ENCODE measurements around the gene FEN1.
A peak's percentile ranks its signal among the peaks of the same experiment; 100 is the strongest.

Gene FEN1

DNA sequence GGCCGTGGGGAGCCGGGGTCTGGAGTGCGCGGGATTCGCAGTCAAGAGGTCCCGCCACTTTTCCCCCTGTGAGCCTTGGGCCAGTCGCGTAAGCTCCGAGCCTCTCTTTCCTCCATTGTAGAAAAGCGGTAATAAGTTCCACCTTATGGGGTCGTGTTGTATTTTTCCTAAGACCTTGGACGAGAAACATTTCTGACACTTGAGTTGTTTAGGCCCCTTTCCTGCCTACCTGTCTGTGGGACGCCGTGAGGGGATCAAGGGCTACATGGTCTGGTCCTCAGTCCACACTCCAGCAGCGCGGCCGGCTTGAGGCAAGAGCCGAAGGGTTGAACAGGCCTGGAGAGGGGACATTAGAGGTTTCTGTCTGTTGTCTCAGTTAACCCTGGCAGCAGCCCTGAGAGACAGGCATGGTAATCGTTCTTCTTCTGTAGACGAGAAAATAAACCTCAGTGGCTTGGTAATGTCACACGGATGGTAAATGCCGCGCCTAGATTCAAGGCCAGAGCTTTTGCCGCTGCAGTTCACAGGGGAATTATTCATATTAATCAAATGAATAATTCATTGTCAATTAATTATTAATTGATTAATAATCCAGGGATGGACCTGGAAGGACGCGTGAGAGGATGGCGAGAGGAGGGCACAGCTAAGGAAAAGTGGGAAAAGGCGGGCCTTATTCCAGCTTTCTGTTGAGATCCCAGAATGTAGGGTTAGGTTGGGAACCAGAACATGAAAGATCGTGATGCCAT lies 545 bp downstream of the FEN1 start:
- no peak for DNase-seq (ENCODE audit: low read depth in 3 of 3, low spot score in 1 of 3)

DNA sequence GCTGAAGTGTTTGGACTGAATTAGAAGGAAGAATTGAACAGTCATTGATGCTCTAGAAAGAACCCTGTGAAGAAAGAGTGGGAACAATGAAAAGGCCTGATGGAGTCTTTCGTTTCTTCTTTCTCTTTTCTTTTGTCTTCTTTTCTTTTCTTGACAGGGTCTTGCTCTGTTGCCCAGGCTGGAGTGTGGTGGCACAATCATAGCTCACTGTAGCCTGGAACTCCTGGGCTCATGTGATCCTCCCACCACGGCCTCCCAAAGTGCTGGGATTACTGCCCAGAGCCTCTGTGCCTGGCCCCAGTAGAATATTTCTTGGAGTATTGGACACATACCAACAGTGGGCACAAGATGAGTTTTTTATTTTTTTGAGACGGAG lies 1.1 kb downstream of the FEN1 start:
- DNase-seq (ENCODE audit: low read depth in 3 of 3, low spot score in 1 of 3), result no peak

DNA sequence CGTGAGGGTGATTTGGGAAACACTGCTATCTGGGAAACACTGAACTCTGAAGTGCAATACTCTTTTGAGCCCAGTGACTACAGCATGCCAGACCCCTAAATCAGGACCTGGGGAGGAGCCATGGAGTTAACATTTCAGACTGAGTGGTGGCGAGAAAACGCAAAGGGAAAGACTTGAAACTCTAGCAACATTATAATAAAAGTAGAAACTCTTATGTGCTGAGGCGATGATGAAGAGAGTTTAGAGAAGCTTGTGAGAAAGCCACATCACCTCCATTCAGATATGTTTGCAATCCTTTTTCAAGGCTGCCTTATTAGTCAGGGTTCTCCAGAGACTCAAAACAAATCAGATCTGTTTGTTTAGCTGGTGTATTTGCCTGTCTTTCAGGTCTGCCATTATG lies 1.9 kb downstream of the FEN1 start:
- no peak for DNase-seq (ENCODE audit: low read depth in 3 of 3, low spot score in 1 of 3)

DNA sequence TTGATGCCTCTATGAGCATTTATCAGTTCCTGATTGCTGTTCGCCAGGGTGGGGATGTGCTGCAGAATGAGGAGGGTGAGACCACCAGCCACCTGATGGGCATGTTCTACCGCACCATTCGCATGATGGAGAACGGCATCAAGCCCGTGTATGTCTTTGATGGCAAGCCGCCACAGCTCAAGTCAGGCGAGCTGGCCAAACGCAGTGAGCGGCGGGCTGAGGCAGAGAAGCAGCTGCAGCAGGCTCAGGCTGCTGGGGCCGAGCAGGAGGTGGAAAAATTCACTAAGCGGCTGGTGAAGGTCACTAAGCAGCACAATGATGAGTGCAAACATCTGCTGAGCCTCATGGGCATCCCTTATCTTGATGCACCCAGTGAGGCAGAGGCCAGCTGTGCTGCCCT lies 2.7 kb downstream of the FEN1 start:
- DNase-seq (ENCODE audit: low read depth in 3 of 3, low spot score in 1 of 3), result no peak

DNA sequence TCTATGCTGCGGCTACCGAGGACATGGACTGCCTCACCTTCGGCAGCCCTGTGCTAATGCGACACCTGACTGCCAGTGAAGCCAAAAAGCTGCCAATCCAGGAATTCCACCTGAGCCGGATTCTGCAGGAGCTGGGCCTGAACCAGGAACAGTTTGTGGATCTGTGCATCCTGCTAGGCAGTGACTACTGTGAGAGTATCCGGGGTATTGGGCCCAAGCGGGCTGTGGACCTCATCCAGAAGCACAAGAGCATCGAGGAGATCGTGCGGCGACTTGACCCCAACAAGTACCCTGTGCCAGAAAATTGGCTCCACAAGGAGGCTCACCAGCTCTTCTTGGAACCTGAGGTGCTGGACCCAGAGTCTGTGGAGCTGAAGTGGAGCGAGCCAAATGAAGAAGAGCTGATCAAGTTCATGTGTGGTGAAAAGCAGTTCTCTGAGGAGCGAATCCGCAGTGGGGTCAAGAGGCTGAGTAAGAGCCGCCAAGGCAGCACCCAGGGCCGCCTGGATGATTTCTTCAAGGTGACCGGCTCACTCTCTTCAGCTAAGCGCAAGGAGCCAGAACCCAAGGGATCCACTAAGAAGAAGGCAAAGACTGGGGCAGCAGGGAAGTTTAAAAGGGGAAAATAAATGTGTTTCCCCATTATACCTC lies 3.3 kb downstream of the FEN1 start:
- no peak for DNase-seq (ENCODE audit: low read depth in 3 of 3, low spot score in 1 of 3)

DNA sequence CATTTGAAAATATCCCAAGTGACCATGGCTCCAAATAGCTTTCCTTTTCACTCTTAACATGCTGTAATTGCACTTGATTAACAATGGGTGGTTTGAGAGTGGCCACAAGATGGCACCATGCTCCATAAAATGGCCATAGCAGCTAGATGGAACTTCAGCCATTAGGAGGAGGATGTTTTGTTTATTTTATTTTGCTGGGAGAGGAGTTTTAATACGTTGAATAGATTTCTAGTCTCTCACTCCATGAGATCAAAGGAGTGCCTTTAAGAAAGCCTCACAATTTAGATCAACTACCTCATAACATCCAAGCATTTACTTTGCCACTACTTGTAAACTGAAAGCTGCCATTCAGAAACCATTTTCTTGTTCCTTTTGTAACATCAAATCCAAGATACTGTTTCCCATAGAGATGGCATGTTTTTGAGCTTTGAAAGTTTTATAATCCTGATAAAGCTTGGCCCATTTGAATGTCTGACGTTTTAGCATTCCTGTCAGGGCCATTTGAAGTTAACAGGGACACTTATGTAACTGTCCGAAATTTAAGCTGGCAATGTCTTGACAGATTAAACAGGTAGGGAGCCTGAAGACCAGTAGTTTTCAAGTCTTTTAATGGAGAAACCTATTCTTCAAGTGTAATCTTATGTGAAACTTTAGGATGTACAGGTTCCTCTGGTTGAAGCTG lies 4.7 kb downstream of the FEN1 start:
- peak in 2 of 3 donors; percentile 38 to 47 for DNase-seq (ENCODE audit: low read depth in 3 of 3, low spot score in 1 of 3)

DNA sequence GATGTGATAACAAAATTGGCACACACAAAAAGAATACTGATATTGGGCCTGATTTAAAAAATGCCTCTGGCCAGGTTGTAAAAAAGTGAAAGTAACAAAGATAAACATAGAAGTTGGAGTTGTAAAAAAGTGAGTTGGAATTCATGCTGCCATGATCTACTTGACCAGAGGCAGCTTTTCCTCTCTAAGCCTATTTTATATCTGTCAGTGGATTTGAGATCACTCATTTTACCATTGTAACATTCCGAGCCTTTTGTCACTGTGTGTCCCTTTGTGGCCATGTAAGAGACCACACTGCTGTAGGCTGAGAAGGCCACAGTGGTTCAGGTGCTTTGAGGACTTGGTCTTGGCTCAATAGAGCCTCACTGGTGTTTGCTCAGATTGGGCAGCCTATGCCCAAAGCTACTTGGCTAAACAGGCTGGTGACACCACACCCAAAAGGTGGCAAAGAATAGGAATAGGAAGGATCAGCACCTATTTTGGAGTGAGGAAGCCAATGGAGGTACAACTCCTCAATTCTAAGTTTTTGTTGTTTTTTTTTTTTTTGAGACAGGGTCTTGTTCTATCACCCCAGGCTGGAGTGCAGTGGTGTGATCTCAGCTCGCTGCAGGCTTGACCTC lies 7.1 kb downstream of the FEN1 start:
- DNase-seq (ENCODE audit: low read depth in 3 of 3, low spot score in 1 of 3), result no peak

DNA sequence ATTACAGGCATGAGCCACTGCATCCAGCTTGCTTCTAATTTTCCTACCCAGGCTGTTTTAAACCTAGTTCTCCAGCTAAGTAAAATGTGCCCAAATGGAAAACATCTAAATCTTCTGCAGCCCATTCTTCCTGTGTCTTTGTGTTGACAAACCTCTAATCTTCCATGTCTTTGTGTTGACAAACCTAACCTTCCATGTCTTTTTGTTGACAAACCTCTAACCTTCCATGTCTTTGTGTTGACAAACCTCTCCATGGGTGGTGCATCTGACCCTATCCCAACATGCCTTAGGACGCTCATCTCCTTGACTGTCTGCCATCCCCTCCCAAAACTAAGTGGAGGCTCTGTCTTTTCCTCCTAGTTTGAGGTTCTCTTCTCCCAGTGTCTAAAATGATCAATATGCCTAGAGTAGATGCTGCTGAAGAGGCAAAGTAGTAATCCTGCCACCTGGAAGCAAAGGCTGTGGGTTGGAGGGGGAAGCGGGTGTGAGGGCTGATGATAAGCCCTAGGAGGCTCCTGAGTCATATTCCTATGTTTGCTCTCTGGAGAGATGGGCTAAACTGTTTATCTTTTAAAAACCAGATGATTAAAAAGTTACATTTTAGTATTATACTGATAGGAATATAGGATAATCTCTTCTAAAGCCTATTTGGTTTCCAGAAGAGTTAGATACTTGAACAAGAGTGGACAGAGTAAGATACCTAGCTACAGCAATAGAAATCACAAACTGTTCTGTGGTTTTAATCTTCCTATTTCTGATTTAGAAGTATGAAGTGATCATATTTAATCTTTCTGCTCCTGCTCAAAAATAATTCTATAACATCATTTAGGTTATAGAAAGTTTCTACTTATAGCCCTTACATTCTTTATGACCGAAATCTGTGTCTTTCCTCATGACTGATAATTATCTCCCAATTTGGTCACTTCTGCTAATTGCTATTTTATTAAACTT lies 7.9 kb downstream of the FEN1 start:
- DNase-seq (ENCODE audit: low read depth in 3 of 3, low spot score in 1 of 3), result no peak

DNA sequence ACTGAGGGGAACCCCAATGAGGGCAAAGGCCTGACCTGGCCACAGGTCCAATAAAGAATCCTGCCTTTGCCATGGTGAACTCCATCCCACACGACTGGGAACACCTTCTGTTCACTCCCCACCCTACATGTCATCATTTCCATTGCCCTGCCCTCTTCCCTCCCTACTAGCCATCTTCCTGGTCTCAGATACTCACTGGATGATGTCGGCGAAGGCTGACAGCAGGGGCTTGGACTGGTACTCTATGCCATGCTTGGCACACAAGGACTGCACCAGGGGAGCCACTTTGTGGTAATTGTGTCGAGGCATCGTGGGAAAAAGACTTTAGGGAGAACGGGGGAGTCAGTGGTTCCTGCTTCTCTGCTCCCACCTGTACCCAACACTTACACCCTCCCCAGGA lies 9.9 kb downstream of the FEN1 start:
- no peak for DNase-seq (ENCODE audit: low read depth in 3 of 3, low spot score in 1 of 3)

DNA sequence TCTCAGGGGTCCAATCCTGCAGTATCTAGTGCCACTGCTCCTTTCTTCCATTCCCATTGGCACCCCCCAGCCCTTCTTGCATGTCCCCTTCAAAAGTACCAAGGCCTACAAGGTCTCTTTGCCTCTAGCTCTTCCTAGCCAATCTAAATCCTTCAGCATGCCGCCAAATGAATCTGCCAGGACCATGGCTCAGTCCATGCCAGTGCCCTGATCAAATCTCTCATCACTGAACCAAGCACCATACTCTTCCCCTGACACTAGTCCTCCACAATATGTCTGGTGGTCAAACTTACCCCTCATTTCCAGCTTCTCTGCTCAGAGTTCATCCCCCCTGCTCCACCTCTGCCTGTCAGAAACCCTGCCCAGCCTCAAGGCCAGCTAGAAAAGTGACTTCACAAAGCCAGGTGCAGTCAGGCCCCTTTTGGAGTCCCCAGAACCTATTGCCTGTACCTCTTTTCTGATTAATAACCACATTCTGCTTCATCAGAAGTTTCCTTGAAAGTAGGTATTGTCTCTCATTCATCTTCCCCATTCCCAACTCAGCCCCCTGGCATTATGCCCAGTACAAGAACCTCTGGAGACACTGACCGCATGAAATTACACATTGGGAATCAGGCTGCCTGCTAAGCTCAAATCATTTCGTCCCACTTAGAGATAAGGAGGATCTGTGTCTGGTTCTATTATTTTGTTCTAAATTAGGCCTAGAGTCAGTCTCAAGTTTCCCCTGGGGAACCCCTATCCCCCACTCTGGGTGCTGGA lies 11.4 kb downstream of the FEN1 start:
- DNase-seq (ENCODE audit: low read depth in 3 of 3, low spot score in 1 of 3), result no peak

DNA sequence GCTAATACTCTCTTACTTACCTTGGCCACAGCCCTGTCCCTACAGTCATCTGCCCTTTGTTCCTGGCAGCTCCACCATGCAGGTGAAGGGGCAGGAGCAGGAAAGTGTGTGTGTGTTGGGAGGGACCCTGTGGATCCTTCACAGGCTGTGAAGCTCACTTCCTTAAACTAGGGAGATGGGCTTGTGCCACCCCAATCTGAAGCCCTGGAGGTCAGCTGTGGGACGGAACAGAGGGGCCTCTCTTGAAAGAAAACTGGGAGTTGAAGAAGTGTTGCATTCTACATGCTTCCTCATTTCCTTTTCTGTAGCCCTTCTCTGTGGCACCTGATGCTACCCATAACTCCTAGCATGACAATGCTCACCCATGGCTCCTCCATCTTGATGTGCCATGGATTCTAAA lies 12.4 kb downstream of the FEN1 start:
- DNase-seq (ENCODE audit: low read depth in 3 of 3, low spot score in 1 of 3), result no peak

DNA sequence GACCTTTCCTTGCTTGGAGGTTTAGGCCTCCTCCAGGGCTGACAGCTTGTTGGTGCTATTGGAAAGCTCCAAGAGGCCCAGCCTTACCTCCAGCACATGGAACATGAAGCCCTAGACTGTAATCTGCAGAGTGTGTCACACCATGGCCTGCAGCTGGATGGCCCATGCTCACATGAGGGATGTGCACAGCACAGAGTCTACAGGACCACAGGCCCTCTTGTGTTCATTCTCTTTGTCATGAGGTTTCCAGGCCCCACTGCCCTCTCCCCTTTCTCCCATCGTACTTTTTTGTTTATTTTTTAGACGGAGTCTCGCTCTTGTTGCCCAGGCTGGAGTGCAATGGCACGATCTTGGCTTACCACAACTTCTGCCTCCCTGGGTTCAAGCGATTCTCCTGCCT lies 14.1 kb downstream of the FEN1 start:
- DNase-seq (ENCODE audit: low read depth in 3 of 3, low spot score in 1 of 3), result no peak

DNA sequence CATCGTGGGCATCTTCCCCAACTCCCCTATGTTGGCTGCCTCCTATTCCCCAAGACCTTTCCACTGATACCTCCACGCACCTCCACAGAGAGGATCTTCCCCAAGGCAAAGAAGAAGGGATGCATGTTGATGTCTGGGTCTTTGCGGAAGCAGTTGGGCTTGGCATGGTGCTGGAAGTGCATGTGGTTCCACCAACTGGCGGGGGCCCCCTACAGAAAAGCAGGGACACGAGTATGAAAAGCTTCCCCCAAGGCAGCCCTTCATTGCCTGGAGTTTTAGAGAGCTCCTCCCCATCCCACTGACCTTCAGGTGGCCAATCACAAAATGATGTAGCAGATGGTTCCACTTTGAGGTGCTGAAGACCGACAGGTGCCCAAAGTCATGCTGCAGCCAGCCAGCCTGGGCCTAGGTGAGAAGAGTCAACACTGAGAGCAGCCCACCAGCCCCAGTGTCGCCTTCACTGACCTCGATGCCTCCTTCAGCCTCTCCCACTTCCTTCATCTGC lies 18.0 kb downstream of the FEN1 start:
- DNase-seq (ENCODE audit: low read depth in 3 of 3, low spot score in 1 of 3), result no peak

DNA sequence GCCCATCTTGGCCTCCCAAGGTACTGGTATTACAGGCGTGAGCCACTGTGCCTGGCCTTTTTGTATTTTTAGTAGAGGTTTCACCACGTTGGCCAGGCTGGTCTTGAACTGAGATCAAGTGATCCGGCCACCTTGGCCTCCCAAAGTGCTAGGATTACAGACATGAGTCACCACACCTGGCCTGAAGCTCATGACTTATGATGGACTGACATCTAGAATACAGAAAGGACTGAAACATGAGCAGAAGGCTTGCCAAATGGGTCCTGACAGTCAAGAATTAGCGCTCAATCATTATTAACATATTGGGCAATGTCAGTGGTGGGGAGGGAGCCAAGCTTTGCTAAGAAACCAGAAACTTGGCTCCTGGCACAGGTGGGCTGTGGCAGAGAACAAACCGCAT lies 19.1 kb downstream of the FEN1 start:
- DNase-seq (ENCODE audit: low read depth in 3 of 3, low spot score in 1 of 3), result no peak

DNA sequence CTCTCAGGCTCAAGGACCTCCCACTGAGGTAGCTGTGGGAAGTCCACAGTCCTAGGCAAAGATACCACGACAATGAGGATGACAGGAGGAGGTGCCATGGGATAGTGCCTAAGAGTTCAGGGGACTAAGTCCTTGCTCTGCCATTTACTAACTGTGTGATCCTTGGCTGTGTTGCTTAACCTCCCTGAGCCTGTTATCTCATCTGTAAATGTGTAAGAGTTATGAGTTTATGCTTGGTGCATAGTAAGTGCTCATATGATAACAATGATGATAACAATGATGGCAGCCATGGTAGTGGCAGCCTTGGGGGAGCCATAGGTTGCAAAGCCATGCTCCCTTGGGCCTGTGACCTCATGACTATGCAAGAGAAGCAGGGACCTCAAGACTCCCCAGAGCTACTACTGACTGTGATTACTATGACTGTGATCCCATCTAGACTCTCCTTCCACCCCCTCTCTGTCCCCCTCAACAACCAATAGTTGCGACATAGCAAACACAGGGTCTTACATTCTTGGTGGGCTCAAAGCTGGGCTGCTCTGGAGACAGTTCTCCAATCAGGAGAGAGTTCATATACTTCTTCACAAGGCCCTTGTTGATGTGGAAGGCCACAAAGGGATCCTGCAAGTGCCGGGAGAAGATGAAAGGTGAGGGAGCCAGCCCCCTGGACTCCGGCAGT lies 20.2 kb downstream of the FEN1 start:
- no peak for DNase-seq (ENCODE audit: low read depth in 3 of 3, low spot score in 1 of 3)

DNA sequence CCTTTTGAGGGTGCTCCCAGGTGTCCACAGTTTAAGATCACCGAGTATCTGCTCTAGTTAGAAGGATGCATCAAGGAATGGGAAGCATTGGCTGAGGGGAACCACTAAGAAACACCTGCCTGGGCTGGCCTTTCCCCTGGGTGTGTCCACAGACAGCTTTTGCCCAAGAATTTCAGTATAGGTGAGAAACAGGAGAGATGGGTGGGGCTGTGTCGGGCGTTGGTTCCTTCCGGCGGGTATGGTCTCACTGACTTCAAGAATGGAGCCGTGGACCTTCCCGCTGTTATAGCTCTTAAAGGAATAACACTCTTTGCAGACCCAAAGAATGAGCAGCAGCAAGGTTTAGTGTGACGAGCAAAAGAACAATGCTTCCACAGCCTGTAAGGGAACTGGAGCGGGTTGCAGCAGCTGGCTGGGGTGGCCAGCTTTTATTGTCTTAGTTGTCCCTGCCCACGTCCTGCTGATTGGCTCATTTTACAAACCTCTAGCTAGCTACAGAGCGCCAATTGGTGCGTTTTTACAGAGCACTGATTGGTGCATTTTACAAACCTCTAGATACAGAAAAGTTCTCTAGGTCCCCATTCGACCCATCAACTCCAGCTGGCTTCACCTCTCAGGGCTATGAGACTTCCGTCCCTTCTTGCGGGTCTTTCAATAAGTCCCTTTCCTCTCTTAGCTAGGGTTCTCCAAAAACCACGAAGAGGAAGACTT lies 21.7 kb downstream of the FEN1 start:
- DNase-seq (ENCODE audit: low read depth in 3 of 3, low spot score in 1 of 3), result no peak

DNA sequence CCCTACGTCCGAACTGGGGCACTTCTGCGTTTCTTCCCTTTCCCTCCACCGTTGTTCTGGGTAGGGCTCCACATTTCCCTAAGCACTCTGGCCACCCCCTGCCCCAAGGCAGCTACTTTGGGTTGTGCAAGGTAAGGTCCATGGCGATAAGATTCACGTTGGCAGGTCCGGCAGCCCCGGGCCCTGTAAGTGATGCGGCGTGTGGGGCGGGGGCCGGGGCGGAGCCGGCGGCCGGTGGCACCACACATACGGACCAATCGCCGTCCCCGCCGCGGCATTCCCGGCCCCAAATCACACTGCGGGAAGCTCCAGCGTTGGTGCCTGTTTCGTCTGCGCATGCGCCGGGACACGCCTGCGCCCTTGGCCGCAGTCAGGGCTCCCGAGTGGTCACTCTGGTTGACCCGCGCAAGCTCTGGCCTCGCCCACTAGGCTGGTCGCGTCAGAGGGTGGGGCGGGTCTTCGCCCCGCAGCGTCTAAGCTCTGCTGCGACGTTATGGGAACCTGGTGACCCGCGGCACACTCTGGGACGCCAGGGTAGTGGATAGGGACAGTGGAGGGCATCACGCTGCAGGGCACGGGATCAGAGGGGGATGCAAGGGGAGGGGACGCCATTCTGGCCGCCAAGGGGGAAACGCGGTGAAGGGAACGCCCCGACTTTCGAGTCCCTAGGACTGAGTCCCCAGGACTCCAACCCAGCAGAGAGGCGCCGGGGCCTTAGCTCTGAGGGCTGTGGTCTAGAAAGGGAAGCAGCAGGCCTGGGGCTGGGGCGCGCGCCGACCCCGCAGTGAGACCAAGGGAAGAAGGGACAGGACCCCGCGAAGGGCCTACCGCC lies 22.5 kb downstream of the FEN1 start:
- DNase-seq (ENCODE audit: low read depth in 3 of 3, low spot score in 1 of 3), result no peak
